HG03196 (cell line): Measurements from ENCODE around the gene HAVCR2.
"Not testable (repeated sequence)": the region's sequence is repeated elsewhere in the genome, so short reads cannot be mapped to it uniquely, and the experiment has no call there.

Source experiments
- ATAC-seq: cut with Tn5 transposase; IDR thresholded peaks from one replicate; pipeline ENCODE4 v1.9.1; 2021; ENCODE audit not compliant: unreplicated experiment

The HAVCR2 gene

GRCh38 chr5:157047016-157047415, 61.8 kb downstream of the HAVCR2 start:
- ATAC-seq, result not testable (repeated sequence)

GRCh38 chr5:157046041-157046440, 62.8 kb downstream of the HAVCR2 start:
- ATAC-seq, result no peak

- ATAC-seq, result no peak
Measured at GRCh38 chr5:157045601-157046000, 63.2 kb downstream of the HAVCR2 start.

GRCh38 chr5:157038568-157039187, 70.2 kb downstream of the HAVCR2 start:
- ATAC-seq, result no peak
